Hematopoietic multipotent progenitor cell treated with erythropoietin and hydrocortisone succinate and interleukin-3 and kit ligand, for 4 days (in vitro differentiated cells): Measurements from ENCODE around the gene FAM185A.

ENCODE experiments used
- DNase-seq: peaks from one replicate; pipeline ENCODE4 v3.0.0-alpha.2; 2015

FAM185A gene

GRCh38 chr7:102833343-102833742, 84.5 kb downstream of the FAM185A start:
- no peak for DNase-seq

- no peak for DNase-seq
These were observed 85.7 kb downstream of the FAM185A start for GRCh38 chr7:102834466-102834865.

- DNase-seq = no peak
These were observed 86.2 kb downstream of the FAM185A start for GRCh38 chr7:102834999-102835398.

GRCh38 chr7:102836191-102836919, 87.6 kb downstream of the FAM185A start:
- DNase-seq = no peak

- DNase-seq = no peak
These were observed 88.2 kb downstream of the FAM185A start for GRCh38 chr7:102836977-102837376.

- no peak for DNase-seq
These were observed 89.0 kb downstream of the FAM185A start for GRCh38 chr7:102837802-102838201.

GRCh38 chr7:102838572-102839101, 89.8 kb downstream of the FAM185A start:
- DNase-seq = peak; percentile 58

- DNase-seq = no peak
These were observed 91.6 kb downstream of the FAM185A start for GRCh38 chr7:102840404-102840803.

- no peak for DNase-seq
These were observed 92.5 kb downstream of the FAM185A start for GRCh38 chr7:102841290-102841689.

GRCh38 chr7:102842284-102842683, 93.5 kb downstream of the FAM185A start:
- no peak for DNase-seq

- DNase-seq = peak; percentile 62
These were observed 95.1 kb downstream of the FAM185A start for GRCh38 chr7:102843850-102844249.

GRCh38 chr7:102845346-102845745, 96.5 kb downstream of the FAM185A start:
- no peak for DNase-seq

GRCh38 chr7:102849079-102849478, 100.3 kb downstream of the FAM185A start:
- DNase-seq = no peak

- no peak for DNase-seq
These were observed 100.7 kb downstream of the FAM185A start for GRCh38 chr7:102849538-102849937.

- DNase-seq = no peak
These were observed 107.2 kb downstream of the FAM185A start for GRCh38 chr7:102856036-102856435.
